ENCODE measurements around the gene RHBDL1. TPM values are rescaled to one million over a fixed set of nuclear protein-coding genes. Genes with fewer than 3 reads are reported as not detected.
A peak's percentile ranks its signal among the peaks of the same experiment; 100 is the strongest.

The RHBDL1 gene
- total RNA-seq, 1 donor from 2014 or later = 6.1 TPM

DNA sequence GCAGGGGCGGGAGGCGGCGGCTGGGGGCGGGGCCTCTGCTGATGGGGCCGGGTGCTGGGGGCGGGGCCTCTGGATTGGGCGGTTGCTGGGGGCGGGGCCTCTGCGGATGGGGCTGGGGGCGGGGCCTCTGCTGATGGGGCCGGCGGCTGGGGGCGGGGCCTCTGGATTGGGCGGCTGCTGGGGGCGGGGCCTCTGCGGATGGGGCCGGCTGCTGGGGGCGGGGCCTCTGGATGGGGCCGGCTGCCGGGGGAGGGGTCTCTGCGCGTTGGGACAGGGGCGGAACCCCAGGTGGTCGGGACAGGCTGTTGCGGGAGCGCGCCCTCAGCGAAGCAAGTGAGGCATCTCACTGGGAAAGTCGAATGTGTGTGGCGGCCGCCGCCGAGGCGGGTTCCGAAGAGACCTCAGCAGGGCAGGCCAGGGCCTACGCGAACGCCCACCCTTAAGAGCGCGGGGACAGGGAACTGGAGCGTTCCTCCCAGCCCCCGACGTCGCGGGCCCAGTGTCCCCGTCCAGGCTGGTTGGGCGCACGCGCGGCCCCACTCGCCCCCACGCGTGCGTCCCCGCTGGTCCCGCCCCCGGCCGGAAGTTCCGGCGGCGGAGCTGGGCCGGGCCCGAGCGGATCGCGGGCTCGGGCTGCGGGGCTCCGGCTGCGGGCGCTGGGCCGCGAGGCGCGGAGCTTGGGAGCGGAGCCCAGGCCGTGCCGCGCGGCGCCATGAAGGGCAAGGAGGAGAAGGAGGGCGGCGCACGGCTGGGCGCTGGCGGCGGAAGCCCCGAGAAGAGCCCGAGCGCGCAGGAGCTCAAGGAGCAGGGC, 4.5 kb downstream of the RHBDL1 start, which contains the start of gene STUB1:
Gene STUB1, plus strand, starts transcription at position 597 of the 811 bp plus-strand sequence. Its CDS starts 116 bp downstream, at position 713.
- Mint-ChIP-seq H3K4me3 (peak within 1 kb of the TSS; percentile 78), H3K9me3 (no peaks in the 10 kb centered on the region), H3K27ac (peak within 1 kb of the TSS; percentile 90), H3K36me3 (peaks cover 9% of the 10 kb centered on the region), H3K4me1 (peaks cover 20% of the 10 kb centered on the region), H3K27me3 (ENCODE audit: low read depth) (peaks cover 8% of the 10 kb centered on the region)
- DNase-seq (ENCODE audit: low spot score in 2 of 2, unreplicated experiment in 2 of 2) = peak; percentile 92 to 94
- TF ChIP-seq, protein P1, sequence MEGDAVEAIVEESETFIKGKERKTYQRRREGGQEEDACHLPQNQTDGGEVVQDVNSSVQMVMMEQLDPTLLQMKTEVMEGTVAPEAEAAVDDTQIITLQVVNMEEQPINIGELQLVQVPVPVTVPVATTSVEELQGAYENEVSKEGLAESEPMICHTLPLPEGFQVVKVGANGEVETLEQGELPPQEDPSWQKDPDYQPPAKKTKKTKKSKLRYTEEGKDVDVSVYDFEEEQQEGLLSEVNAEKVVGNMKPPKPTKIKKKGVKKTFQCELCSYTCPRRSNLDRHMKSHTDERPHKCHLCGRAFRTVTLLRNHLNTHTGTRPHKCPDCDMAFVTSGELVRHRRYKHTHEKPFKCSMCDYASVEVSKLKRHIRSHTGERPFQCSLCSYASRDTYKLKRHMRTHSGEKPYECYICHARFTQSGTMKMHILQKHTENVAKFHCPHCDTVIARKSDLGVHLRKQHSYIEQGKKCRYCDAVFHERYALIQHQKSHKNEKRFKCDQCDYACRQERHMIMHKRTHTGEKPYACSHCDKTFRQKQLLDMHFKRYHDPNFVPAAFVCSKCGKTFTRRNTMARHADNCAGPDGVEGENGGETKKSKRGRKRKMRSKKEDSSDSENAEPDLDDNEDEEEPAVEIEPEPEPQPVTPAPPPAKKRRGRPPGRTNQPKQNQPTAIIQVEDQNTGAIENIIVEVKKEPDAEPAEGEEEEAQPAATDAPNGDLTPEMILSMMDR (IDR thresholded peaks at IDR 0.05; ENCODE audit: unreplicated experiment) = no peak

DNA sequence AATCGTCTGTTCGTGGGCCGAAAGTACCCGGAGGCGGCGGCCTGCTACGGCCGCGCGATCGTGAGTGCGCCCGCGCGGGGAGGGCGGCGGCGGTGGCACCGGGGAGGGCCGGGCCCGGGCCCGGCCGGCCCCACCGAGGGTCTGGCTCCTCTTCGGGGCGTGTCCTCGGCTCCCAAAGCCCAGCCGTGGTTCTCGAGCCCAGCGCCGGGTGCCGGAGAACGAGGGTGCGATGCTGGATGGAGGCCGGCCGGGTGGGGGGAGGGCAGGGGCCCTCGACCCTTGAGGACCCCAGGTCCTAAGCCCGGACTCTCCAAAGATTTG, 5.1 kb downstream of the RHBDL1 start:
- no peak for DNase-seq (ENCODE audit: low spot score in 2 of 2, unreplicated experiment in 2 of 2)
- Mint-ChIP-seq H3K27ac (no peak overlapping the region), H3K36me3 (peaks cover 9% of the 10 kb centered on the region), H3K27me3 (ENCODE audit: low read depth) (peaks cover 5% of the 10 kb centered on the region), H3K9me3 (no peaks in the 10 kb centered on the region), H3K4me3 (peak overlapping the region; percentile 78), H3K4me1 (peaks cover 20% of the 10 kb centered on the region)
- TF ChIP-seq, protein P1 (IDR thresholded peaks at IDR 0.05; ENCODE audit: unreplicated experiment) = no peak

DNA sequence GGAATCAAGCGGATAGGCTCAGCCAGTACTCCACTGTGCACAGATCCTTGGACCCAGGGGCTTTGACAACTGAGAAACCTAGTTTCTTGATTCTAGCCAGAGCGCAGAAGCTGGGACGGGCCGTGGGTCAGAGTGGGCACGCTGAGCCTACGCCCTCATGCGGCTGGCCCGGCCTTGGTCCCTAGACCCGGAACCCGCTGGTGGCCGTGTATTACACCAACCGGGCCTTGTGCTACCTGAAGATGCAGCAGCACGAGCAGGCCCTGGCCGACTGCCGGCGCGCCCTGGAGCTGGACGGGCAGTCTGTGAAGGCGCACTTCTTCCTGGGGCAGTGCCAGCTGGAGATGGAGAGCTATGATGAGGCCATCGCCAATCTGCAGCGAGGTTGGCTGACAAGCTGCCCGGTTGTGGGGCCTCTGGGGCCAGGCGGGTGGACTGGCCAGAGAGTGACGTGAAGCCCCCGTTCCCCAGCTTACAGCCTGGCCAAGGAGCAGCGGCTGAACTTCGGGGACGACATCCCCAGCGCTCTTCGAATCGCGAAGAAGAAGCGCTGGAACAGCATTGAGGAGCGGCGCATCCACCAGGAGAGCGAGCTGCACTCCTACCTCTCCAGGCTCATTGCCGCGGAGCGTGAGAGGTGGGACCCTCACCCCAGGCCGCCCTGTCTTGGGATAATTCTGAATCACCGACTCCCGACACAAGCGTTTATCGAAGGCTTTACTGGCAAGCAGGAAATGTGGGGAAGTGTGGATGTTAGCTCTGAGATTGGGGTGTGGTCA, 5.7 kb downstream of the RHBDL1 start:
- Mint-ChIP-seq H3K4me3 (peak overlapping the region; percentile 78), H3K27ac (peak overlapping the region; percentile 73), H3K4me1 (peaks cover 20% of the 10 kb centered on the region), H3K36me3 (peaks cover 11% of the 10 kb centered on the region), H3K27me3 (ENCODE audit: low read depth) (peaks cover 5% of the 10 kb centered on the region), H3K9me3 (no peaks in the 10 kb centered on the region)
- DNase-seq (ENCODE audit: low spot score in 2 of 2, unreplicated experiment in 2 of 2) = no peak
- TF ChIP-seq, protein P1 (IDR thresholded peaks at IDR 0.05; ENCODE audit: unreplicated experiment) = no peak

DNA sequence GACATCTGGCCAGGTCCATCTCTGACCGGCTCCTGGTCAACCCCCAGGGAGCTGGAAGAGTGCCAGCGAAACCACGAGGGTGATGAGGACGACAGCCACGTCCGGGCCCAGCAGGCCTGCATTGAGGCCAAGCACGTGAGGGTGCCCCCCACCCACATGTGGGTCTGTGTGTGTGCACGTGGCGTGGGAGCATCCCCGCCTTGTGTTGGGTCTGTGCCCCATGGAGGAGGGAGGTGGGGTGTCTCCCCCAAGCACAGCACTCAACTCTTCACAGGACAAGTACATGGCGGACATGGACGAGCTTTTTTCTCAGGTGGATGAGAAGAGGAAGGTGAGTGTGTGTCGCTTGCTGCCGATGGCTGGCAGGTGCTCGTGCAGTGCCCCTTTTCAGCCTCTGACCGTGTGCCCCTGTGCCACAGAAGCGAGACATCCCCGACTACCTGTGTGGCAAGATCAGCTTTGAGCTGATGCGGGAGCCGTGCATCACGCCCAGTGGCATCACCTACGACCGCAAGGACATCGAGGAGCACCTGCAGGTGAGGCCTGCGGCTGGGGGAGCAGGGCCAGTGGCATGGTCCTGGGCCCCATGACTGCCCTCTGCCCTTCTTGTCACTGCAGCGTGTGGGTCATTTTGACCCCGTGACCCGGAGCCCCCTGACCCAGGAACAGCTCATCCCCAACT, 6.4 kb downstream of the RHBDL1 start:
- Mint-ChIP-seq H3K9me3 (no peaks in the 10 kb centered on the region), H3K4me1 (peaks cover 20% of the 10 kb centered on the region), H3K27ac (peak overlapping the region; percentile 39), H3K36me3 (peaks cover 11% of the 10 kb centered on the region), H3K4me3 (peak overlapping the region; percentile 78), H3K27me3 (ENCODE audit: low read depth) (peaks cover under 1% of the 10 kb centered on the region)
- no peak for DNase-seq (ENCODE audit: low spot score in 2 of 2, unreplicated experiment in 2 of 2)
- TF ChIP-seq, protein P1 (IDR thresholded peaks at IDR 0.05; ENCODE audit: unreplicated experiment) = no peak

DNA sequence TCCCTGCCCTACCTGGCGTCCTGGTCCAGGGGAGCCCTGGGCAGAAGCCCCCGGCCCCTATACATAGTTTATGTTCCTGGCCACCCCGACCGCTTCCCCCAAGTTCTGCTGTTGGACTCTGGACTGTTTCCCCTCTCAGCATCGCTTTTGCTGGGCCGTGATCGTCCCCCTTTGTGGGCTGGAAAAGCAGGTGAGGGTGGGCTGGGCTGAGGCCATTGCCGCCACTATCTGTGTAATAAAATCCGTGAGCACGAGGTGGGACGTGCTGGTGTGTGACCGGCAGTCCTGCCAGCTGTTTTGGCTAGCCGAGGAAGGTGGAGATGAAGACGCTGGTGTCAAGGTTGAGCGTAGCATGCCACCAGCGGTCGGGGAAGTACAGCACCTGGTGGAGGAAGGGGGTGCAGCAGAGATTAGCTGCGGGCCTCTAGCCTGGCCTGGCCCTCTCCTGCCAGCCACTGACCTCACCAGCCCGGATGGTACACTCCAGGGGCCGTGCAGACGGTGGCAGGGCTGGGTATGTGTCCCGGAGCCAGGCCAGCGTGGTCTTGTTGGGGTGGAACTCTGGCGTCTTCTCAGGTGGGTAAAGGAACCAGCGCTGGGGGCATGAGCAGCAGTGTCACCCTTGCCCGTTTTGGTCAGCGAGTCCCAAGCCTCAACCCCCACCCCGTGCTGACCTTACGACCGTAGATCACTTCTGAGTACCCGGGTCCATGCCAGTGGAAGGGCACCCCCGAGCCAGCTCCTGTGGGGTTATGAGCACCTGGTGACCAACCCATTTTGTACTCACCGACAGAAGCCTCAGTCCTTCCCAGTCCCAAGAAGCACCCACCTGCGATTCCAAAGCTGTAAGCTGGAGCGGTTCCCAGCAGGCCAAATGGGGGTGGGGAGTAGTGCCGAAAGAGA, 7.3 kb downstream of the RHBDL1 start:
- Mint-ChIP-seq H3K4me1 (peaks cover 20% of the 10 kb centered on the region), H3K4me3 (peak overlapping the region; percentile 78), H3K27ac (peak overlapping the region; percentile 73), H3K36me3 (peaks cover 11% of the 10 kb centered on the region), H3K9me3 (no peaks in the 10 kb centered on the region), H3K27me3 (ENCODE audit: low read depth) (no peaks in the 10 kb centered on the region)
- no peak for DNase-seq (ENCODE audit: low spot score in 2 of 2, unreplicated experiment in 2 of 2)
- TF ChIP-seq, protein P1 (IDR thresholded peaks at IDR 0.05; ENCODE audit: unreplicated experiment) = no peak

All from mesothelial cell of epicardium (in vitro differentiated cells).